ENCODE data around the gene SPTB.
"Not testable (repeated sequence)": the region's sequence is repeated elsewhere in the genome, so short reads cannot be mapped to it uniquely, and the experiment has no call there.

The SPTB gene

GRCh38 chr14:64915029-64915424 is 35.3 kb upstream of the SPTB start:
- no peak for TF ChIP-seq CTCF (IDR thresholded peaks at IDR 0.05; ENCODE audit: unreplicated experiment in 3 of 3)
- H3K27me3 Mint-ChIP-seq (ENCODE audit: low read depth) = peaks cover 4% of the 10 kb centered on the region
- H3K36me3 Mint-ChIP-seq (ENCODE audit: low read depth) = no peaks in the 10 kb centered on the region
- no peaks in the 10 kb centered on the region for H3K9me3 Mint-ChIP-seq
- peak overlapping the region; percentile 85 to 90 (median 89) for H3K4me3 Mint-ChIP-seq
- H3K4me1 Mint-ChIP-seq = peaks cover 28% of the 10 kb centered on the region
- H3K27ac Mint-ChIP-seq = peak overlapping the region; percentile 80 to 92 (median 92)

GRCh38 chr14:64914237-64915028 is 34.7 kb upstream of the SPTB start, which contains the start of gene CHURC1:
Gene CHURC1 (plus strand): TSS chr14:64914455. CDS start chr14:64914496, 41 bp downstream.
- Mint-ChIP-seq H3K36me3 (ENCODE audit: low read depth) (no peaks in the 10 kb centered on the region), H3K9me3 (no peaks in the 10 kb centered on the region), H3K4me1 (peaks cover 28% of the 10 kb centered on the region), H3K27ac (peak within 1 kb of the TSS; percentile 80 to 92 (median 92)), H3K4me3 (peak within 1 kb of the TSS; percentile 85 to 90 (median 89)), H3K27me3 (ENCODE audit: low read depth) (peaks cover 9% of the 10 kb centered on the region)
- no peak for TF ChIP-seq CTCF (IDR thresholded peaks at IDR 0.05; ENCODE audit: unreplicated experiment in 3 of 3)

- H3K9me3 Mint-ChIP-seq; H3K36me3 Mint-ChIP-seq (ENCODE audit: low read depth); H3K27me3 Mint-ChIP-seq (ENCODE audit: low read depth): not testable (repeated sequence)
- peak overlapping the region; percentile 85 to 90 (median 89) for H3K4me3 Mint-ChIP-seq
- peak overlapping the region in 2 of 3 experiments; percentile 80 to 92 for H3K27ac Mint-ChIP-seq
- H3K4me1 Mint-ChIP-seq = peaks cover 28% of the 10 kb centered on the region
These were observed 33.8 kb upstream of the SPTB start for GRCh38 chr14:64913477-64913876.

- H3K4me3 Mint-ChIP-seq = peak overlapping the region in 2 of 3 experiments; percentile 15 to 24
- no peak overlapping the region for H3K27ac Mint-ChIP-seq
- H3K27me3 Mint-ChIP-seq (ENCODE audit: low read depth) = peaks cover 9% of the 10 kb centered on the region
- H3K9me3 Mint-ChIP-seq = no peaks in the 10 kb centered on the region
- no peaks in the 10 kb centered on the region for H3K36me3 Mint-ChIP-seq (ENCODE audit: low read depth)
- TF ChIP-seq CTCF (IDR thresholded peaks at IDR 0.05; ENCODE audit: unreplicated experiment in 3 of 3) = no peak
- peaks cover 24% of the 10 kb centered on the region for H3K4me1 Mint-ChIP-seq
These were observed 32.6 kb upstream of the SPTB start for GRCh38 chr14:64912261-64912660.

GRCh38 chr14:64910847-64911495 is 31.3 kb upstream of the SPTB start:
- Mint-ChIP-seq H3K27me3 (ENCODE audit: low read depth) (peaks cover 11% of the 10 kb centered on the region), H3K4me1 (peaks cover 21% of the 10 kb centered on the region), H3K4me3 (no peak overlapping the region), H3K9me3 (no peaks in the 10 kb centered on the region), H3K36me3 (ENCODE audit: low read depth) (no peaks in the 10 kb centered on the region), H3K27ac (no peak overlapping the region)
- peak; percentile 57 to 66 (median 58) for TF ChIP-seq CTCF (IDR thresholded peaks at IDR 0.05; ENCODE audit: unreplicated experiment in 3 of 3)

- Mint-ChIP-seq H3K27me3 (ENCODE audit: low read depth) (peaks cover 17% of the 10 kb centered on the region), H3K4me3 (no peak overlapping the region), H3K36me3 (ENCODE audit: low read depth) (no peaks in the 10 kb centered on the region), H3K27ac (peak overlapping the region in 1 of 3 experiments; percentile 26), H3K9me3 (no peaks in the 10 kb centered on the region), H3K4me1 (peaks cover 6% of the 10 kb centered on the region)
- TF ChIP-seq CTCF (IDR thresholded peaks at IDR 0.05; ENCODE audit: unreplicated experiment in 3 of 3) = no peak
These were observed 26.3 kb upstream of the SPTB start for GRCh38 chr14:64906022-64906421.
